HEK293T (cell line): Measurements from ENCODE around the gene SGSM1.
A peak's percentile ranks its signal among the peaks of the same experiment; 100 is the strongest.

ENCODE experiments used
- CTCF ChIA-PET: fragments of 350-600 bp; formaldehyde crosslinking; extraction: SDS; loops from one replicate; lab custom pipeline; 2021; ENCODE audit warnings: antibody characterized with exemption, inconsistent platforms; lab: Yijun Ruan, JAX
- POLR2A ChIA-PET: fragments of 350-600 bp; formaldehyde crosslinking; extraction: SDS; loops from one replicate; lab custom pipeline; 2020; ENCODE audit warnings: antibody characterized with exemption, inconsistent platforms; lab: Yijun Ruan, JAX
- DNase-seq: peaks from one replicate; pipeline ENCODE4 v3.0.0; 2012; ENCODE audit warnings: mixed read lengths; ENCODE audit errors: extremely low spot score
- ARNT ChIP-seq: fragments of 450-650 bp; IDR thresholded peaks from 2 replicates; pipeline ENCODE4 v1.6.1; 2017; ENCODE audit warnings: mild to moderate bottlenecking
- BHLHE40 ChIP-seq: fragments of 450-650 bp; IDR thresholded peaks from 2 replicates; pipeline ENCODE4 v1.6.1; 2016; ENCODE audit warnings: mild to moderate bottlenecking, moderate library complexity, borderline replicate concordance
- CTBP1 ChIP-seq: fragments of 450-650 bp; IDR thresholded peaks from 2 replicates; pipeline ENCODE4 v1.6.1; 2016; ENCODE audit warnings: borderline replicate concordance
- ELF4 ChIP-seq: fragments of 450-650 bp; IDR thresholded peaks from 2 replicates; pipeline ENCODE4 v1.6.1; 2017; ENCODE audit warnings: antibody characterized with exemption
- FOXA1 ChIP-seq: fragments of 450-650 bp; IDR thresholded peaks from 2 replicates; pipeline ENCODE4 v1.6.1; 2016; ENCODE audit warnings: mild to moderate bottlenecking
- FOXK2 ChIP-seq: fragments of 450-650 bp; IDR thresholded peaks from 2 replicates; pipeline ENCODE4 v1.6.1; 2016; ENCODE audit warnings: mild to moderate bottlenecking
- FOXM1 ChIP-seq: fragments of 450-650 bp; IDR thresholded peaks from 2 replicates; pipeline ENCODE4 v1.6.1; 2017; ENCODE audit warnings: mild to moderate bottlenecking, borderline replicate concordance
- HDGF ChIP-seq: fragments of 450-650 bp; IDR thresholded peaks from 2 replicates; pipeline ENCODE4 v1.6.1; 2017; ENCODE audit warnings: antibody characterized with exemption, borderline replicate concordance
- L3MBTL2 ChIP-seq: fragments of 450-650 bp; conservative IDR thresholded peaks from 2 replicates; pipeline ENCODE4 v1.6.1; 2016; ENCODE audit warnings: mild to moderate bottlenecking
- LEF1 ChIP-seq: fragments of 450-650 bp; IDR thresholded peaks from 2 replicates; pipeline ENCODE4 v1.6.1; 2017; ENCODE audit warnings: mild to moderate bottlenecking, borderline replicate concordance
- NFRKB ChIP-seq: fragments of 450-650 bp; IDR thresholded peaks from 2 replicates; pipeline ENCODE4 v1.6.1; 2016; ENCODE audit warnings: mild to moderate bottlenecking, moderate library complexity
- PKNOX1 ChIP-seq: fragments of 450-650 bp; IDR thresholded peaks from 2 replicates; pipeline ENCODE4 v1.6.1; 2016
- SP1 ChIP-seq: fragments of 450-650 bp; IDR thresholded peaks from 2 replicates; pipeline ENCODE4 v1.6.1; 2017
- SUZ12 ChIP-seq: fragments of 450-650 bp; IDR thresholded peaks from 2 replicates; pipeline ENCODE4 v1.6.1; 2016; ENCODE audit warnings: mild to moderate bottlenecking
- TARDBP ChIP-seq: fragments of 450-650 bp; IDR thresholded peaks from 2 replicates; pipeline ENCODE4 v1.6.1; 2016
- ZNF384 ChIP-seq: fragments of 450-650 bp; IDR thresholded peaks from 2 replicates; pipeline ENCODE4 v1.6.1; 2016

The SGSM1 gene

GRCh38 chr22:24801901-24802465 lies 4.0 kb upstream of the SGSM1 start:
- ChIA-PET POLR2A (no interaction called here), CTCF (interaction anchor here (0.7 to 1.8 kb wide), 4 partner anchors 12 to 1806 kb away, joined by 3 to 9 read pairs (median 5); no protein-coding TSS in a partner anchor)
- DNase-seq = no peak

GRCh38 chr22:24803064-24803542 lies 2.9 kb upstream of the SGSM1 start:
- ChIA-PET POLR2A (no interaction called here), CTCF (interaction anchor here (0.8 to 1.8 kb wide), 15 partner anchors 9 to 47 kb away, joined by 3 to 9 read pairs (median 4); no protein-coding TSS in a partner anchor)
- peak; percentile 80 for DNase-seq
- no peak for TF ChIP-seq FOXM1
- TF ChIP-seq SUZ12 = no peak
- TF ChIP-seq SP1 = no peak
- TF ChIP-seq FOXA1 = no peak
- no peak for TF ChIP-seq BHLHE40
- TF ChIP-seq TARDBP = no peak
- no peak for TF ChIP-seq LEF1
- no peak for TF ChIP-seq ELF4
- TF ChIP-seq HDGF = no peak

More at GRCh38 chr22:24801901-24802465, 4.0 kb upstream of the SGSM1 start:
- TF ChIP-seq L3MBTL2 (no peak), PKNOX1 (no peak), NFRKB (no peak), SP1 (no peak), LEF1 (no peak), ZNF384 (no peak), FOXA1 (no peak), FOXM1 (no peak), ARNT (no peak), BHLHE40 (no peak), FOXK2 (no peak), CTBP1 (no peak), TARDBP (no peak)

- ChIA-PET CTCF (interaction anchor here (0.6 to 1.1 kb wide), 3 partner anchors 10 to 229 kb away, joined by 3 read pairs; no protein-coding TSS in a partner anchor), POLR2A (interaction anchor here (1.0 kb wide), 1 partner anchor 34 kb away, joined by 4 read pairs; no protein-coding TSS in a partner anchor)
- TF ChIP-seq BHLHE40 (no peak), FOXM1 (no peak), FOXA1 (no peak), SP1 (no peak)
- no peak for DNase-seq
These were observed 621 bp downstream of the SGSM1 start for GRCh38 chr22:24806663-24807001.

- no peak for TF ChIP-seq PKNOX1
- no peak for TF ChIP-seq NFRKB
- DNase-seq = no peak
- ChIA-PET POLR2A (no interaction called here), CTCF (interaction anchor here (0.6 to 1.1 kb wide), 2 partner anchors 10 to 25 kb away, joined by 3 read pairs; no protein-coding TSS in a partner anchor)
These were observed 1.4 kb downstream of the SGSM1 start for GRCh38 chr22:24807284-24807950.

- ChIA-PET POLR2A (no interaction called here), CTCF (no interaction called here)
- no peak for TF ChIP-seq L3MBTL2
- no peak for TF ChIP-seq PKNOX1
- TF ChIP-seq CTBP1 = no peak
- TF ChIP-seq TARDBP = no peak
- no peak for TF ChIP-seq ARNT
- no peak for TF ChIP-seq ZNF384
- TF ChIP-seq FOXA1 = no peak
- TF ChIP-seq BHLHE40 = no peak
- no peak for TF ChIP-seq SUZ12
- no peak for TF ChIP-seq ELF4
- no peak for TF ChIP-seq LEF1
- no peak for TF ChIP-seq FOXK2
- no peak for TF ChIP-seq HDGF
- TF ChIP-seq FOXM1 = no peak
- TF ChIP-seq NFRKB = no peak
- no peak for TF ChIP-seq SP1
- DNase-seq = no peak
These were observed 3.3 kb downstream of the SGSM1 start for GRCh38 chr22:24809331-24809730.

- no peak for DNase-seq
- TF ChIP-seq L3MBTL2 = no peak
- TF ChIP-seq TARDBP = no peak
- TF ChIP-seq BHLHE40 = no peak
- TF ChIP-seq ARNT = no peak
- TF ChIP-seq HDGF = no peak
- no peak for TF ChIP-seq LEF1
- no peak for TF ChIP-seq CTBP1
- ChIA-PET CTCF (interaction anchor here (0.5 to 0.6 kb wide), 2 partner anchors 24 to 301 kb away, joined by 3 read pairs; no protein-coding TSS in a partner anchor), POLR2A (no interaction called here)
These were observed 4.2 kb downstream of the SGSM1 start for GRCh38 chr22:24810043-24810749.
